Fibroblast of skin of scalp (primary cell): ENCODE results near the gene GBP3. TPM values are rescaled to one million over a fixed set of nuclear protein-coding genes. Genes with fewer than 3 reads are reported as not detected.
A peak's percentile ranks its signal among the peaks of the same experiment; 100 is the strongest.
"Not testable (repeated sequence)": the region's sequence is repeated elsewhere in the genome, so short reads cannot be mapped to it uniquely, and the experiment has no call there.

ENCODE experiments used
- DNase-seq: peaks from one replicate; pipeline ENCODE4 v3.0.0-alpha.2; 2013
- polyA plus RNA-seq, 2 experiments: library from polyadenylated mRNA; unstranded; fragments of 120-200 nt; gene quantifications; one replicate each; pipeline ENCODE4 v1.2.1, GENCODE V29; 2013; ENCODE audit not compliant: insufficient read length in 2 of 2

The GBP3 gene, protein sequence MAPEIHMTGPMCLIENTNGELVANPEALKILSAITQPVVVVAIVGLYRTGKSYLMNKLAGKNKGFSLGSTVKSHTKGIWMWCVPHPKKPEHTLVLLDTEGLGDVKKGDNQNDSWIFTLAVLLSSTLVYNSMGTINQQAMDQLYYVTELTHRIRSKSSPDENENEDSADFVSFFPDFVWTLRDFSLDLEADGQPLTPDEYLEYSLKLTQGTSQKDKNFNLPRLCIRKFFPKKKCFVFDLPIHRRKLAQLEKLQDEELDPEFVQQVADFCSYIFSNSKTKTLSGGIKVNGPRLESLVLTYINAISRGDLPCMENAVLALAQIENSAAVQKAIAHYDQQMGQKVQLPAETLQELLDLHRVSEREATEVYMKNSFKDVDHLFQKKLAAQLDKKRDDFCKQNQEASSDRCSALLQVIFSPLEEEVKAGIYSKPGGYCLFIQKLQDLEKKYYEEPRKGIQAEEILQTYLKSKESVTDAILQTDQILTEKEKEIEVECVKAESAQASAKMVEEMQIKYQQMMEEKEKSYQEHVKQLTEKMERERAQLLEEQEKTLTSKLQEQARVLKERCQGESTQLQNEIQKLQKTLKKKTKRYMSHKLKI
- polyA plus RNA-seq (2013, experiment 1 of 2; ENCODE audit: insufficient read length): 20.1 TPM
- polyA plus RNA-seq (2013, experiment 2 of 2; ENCODE audit: insufficient read length): 25.9 TPM

GRCh38 chr1:89022167-89022959 is at the start of gene GBP3:
GBP3 (minus strand) TSS chr1:89022866; CDS start chr1:89020721, 2,145 bp downstream.
- DNase-seq: peak; percentile 62

GRCh38 chr1:89070509-89070908 is 47.8 kb upstream of the GBP3 start:
- no peak for DNase-seq

DNA sequence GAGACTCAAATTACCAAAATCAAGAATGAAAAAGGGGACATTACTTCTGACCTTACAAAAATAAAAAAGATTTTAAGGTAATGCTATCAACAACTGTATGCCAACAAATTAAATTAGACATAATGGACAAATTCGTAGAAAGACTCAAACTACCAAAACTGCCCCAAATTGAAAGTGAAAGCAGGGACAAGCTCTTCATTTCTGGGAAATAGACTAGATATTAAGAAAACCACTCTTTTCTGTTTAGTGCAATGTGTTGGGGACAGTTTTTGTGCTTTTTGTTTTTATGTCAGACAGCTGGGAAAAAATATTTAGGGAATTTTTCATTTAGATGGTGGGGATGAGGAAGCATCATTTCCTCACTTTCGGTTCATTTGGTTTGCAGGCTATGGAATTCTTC is 47.3 kb upstream of the GBP3 start:
- DNase-seq: no peak

- peak; percentile 68 for DNase-seq
These were observed 45.6 kb upstream of the GBP3 start for GRCh38 chr1:89068291-89068690.

DNA sequence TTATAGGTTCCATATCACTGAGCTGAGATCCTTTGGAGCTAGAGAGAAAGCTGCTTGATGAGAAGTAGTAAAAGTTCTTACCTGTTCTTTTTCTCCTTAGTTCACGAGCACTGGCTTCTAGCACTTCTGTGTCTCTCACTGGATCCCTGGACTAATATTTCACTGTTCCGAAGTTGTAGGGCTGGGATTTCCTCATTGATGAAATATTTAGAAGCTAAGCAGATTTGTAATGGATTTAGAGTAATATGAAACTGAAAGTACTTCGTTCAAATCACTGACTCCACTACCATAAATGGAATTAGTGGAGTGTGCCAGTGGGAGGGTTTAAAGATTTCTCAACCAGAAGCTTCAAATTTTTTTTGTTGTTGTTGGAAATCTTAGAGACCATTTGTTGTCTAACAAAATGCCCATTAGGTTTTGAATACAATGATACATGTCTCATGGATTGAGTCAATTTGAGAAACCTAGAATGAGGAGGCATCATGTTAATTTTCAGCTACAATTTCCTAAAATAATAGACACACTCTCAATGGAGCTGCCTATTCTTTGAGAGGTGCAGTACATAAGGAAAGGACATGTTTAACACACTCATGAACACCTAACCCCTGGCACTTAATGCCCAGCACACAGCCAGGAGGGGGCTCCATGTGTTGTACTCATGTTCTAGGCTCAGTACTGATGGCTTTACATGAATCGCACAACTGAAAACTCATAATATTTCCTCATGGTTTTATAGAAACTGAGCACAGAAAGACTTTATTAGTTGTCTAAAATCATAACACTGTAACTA is 42.6 kb upstream of the GBP3 start, which contains the start of gene GBP1:
TSS of gene GBP1 (minus strand) at position 130 of the 790 bp plus-strand sequence. CDS start 1,974 bp downstream, outside the sequence.
- DNase-seq: peak; percentile 90

DNA sequence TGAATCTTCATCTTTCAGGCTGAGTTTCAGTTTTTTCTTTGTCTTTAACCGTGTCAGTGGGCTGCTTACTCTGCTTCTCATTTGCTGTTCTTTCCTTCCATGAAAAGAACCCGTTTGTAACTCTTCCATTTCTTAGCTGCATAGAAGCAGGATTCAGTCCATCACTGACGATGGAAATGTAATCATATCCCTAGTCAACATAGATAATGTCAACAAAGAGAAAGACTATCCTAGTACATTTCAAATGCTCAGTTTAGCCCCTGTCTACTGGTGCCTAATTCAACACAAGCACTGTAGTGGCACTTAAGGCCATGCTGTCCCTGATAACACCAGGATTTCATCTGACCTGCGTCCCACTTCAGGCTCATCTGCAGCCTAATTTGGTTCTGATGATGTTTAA is 42.0 kb upstream of the GBP3 start:
- no peak for DNase-seq

GRCh38 chr1:89063094-89063493 is 40.4 kb upstream of the GBP3 start:
- no peak for DNase-seq

- no peak for DNase-seq
These were observed 37.4 kb upstream of the GBP3 start for GRCh38 chr1:89060091-89060490.

DNA sequence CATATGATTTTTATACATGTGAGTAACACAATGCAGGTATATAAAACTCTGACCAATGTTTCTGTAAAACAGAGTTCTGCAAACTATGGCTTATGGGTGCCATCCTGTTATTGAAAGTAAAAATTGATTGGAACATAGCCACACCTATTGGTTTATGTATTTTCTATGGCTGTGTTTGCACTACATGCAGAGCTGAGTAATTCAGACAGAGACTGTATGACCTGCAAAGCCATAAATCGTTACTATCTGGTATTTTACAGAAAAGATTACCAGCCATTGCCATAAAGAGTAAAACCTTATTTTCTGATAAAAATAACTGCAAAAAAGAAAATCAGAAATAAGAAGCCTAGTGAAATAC is 29.3 kb upstream of the GBP3 start:
- DNase-seq: no peak

DNA sequence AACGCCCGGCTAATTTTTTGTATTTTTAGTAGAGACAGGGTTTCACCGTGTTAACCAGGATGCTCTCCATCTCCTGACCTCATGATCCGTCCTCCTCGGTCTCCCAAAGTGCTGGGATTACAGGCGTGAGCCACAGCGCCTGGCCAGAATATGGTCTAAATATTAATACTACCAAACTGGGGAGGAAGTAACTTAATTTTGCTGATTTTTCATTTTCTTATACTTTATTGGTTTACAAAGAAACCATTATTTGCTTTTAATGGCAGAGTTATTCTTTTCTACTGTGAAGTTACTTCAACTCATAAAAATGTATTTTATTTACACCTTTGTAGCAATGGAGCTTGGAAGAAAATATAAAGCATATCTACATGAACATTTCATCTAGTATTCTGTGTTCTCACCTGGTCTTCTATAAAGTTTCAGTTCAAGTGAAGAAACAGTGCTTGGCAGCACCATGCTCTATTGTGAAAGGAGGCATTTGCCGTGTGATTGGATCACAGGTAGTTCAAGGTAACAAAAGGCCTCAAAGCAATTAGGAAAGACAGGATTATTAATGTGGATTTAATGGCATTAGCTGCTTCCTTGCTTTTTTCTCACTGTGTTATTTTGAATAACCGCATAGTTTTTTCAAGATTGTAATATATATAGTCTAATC is 28.8 kb upstream of the GBP3 start:
- no peak for DNase-seq

- no peak for DNase-seq
These were observed 28.0 kb upstream of the GBP3 start for GRCh38 chr1:89050649-89051033.

DNA sequence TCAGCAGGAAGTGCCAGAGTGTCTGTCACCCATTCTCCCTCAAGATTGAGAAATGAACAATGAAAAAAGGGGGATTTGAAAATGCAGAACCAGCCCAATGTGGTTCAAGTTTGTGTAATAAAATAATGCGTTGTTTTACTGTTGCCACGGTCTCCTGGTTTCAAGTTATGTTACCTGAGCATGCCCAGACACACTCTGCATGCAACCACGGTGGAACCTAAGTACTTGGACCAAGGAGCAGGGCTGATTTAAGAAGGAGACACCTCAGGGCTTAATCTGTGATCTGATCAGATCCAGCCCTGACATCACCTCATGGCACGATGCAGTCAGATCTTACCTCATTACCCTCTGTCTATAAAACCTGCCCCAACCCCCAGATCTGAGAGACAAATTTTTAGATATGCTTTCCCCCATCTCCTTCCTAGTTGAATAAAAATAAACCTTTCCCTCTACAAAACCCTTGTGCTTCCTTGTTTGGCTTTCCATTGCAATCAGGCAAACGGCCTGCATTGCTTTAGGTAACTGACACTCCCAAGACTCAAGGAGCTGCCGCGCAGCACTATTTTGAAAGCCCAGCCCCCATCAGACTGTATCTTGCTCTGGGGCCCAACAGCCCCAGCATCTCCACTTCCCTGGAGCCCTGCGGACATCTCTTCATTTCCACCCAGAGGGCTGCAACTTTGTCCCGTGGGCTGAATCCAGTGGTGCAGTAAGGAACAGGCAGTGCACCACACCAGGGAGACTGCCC is 27.4 kb upstream of the GBP3 start:
- not testable (repeated sequence) for DNase-seq

GRCh38 chr1:89049187-89049586 is 26.5 kb upstream of the GBP3 start:
- DNase-seq: not testable (repeated sequence)

- peak; percentile 42 for DNase-seq
These were observed 25.1 kb upstream of the GBP3 start for GRCh38 chr1:89047734-89048133.

DNA sequence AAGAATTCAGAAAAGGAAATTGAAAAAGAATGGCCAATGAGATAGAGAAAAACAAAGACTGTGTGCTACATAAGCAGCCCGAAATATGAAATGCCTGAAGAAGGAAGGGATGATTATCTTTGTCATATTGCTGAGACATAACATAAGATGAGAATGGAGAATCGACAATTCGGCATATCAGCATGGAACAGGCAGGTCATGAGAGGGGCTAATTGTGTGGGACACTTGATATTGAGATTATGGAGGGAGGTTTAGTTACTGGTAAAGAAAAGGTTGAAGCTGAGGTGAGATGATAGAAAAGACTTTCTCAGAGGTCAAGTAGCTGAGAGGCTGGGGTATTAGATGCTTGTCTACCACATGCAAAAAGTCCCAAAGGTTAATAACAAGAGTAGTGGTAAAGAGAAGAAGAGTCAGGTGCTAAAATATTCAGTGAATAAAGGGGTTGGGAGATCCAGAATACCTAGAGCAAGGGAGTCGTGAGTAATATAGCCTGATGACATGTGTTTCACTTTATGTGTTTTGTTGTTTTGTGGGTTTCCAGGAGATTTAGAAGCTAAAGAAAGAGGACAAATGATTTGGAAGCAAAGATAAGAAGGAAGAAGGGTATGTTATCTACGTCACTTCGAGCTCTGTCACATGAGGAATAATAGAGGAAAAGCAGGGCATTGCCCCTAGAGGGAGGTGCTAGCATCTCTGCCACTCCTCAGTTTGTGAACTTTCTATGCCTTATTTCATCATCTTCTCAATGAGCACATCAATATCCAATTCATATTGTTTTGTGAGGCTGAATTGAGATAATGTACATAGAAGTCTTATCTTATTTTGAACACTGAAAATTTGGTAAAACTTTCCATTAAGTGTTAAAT is 23.9 kb upstream of the GBP3 start:
- not testable (repeated sequence) for DNase-seq

- DNase-seq: no peak
These were observed 22.5 kb upstream of the GBP3 start for GRCh38 chr1:89044970-89045721.

DNA sequence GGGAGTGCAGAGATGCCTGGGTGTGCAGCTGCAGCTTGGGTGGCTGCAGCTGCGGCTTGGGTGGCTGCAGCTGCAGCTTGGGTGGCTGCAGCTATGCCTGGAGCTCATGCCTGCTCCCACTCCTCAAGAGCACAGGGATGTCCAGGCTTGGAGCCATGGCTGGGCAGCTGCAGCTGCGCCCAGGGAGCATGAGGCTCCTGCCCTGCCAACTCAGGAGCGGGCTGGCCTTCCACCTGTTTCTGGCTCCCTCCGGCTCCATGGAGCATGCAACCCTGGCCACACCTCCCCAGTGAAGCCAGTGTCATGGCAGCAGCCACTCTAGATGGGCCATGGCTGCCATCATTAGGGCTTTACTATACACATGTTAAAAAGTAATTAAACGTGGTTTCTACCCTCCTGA is 21.3 kb upstream of the GBP3 start:
- DNase-seq: no peak

DNA sequence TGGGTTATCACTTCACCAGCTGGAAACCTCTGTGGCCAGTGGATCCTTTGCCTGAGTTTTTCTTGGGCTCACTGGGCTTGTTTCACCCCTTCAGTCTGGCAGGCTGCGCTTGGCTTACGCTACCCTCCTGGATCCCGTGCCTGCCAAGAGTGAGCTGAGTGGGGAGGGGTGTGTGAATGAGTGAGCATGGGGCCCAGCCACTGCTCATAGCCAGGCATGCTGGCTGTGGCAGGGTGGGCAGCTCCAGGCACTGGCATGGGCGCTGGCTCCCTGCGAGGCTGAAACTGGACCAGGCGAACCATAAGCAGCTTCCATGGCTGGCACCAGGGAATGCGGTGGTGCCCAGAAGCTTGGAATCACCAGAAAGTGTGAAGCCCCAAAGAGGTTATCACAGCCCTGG is 19.8 kb upstream of the GBP3 start:
- no peak for DNase-seq

DNA sequence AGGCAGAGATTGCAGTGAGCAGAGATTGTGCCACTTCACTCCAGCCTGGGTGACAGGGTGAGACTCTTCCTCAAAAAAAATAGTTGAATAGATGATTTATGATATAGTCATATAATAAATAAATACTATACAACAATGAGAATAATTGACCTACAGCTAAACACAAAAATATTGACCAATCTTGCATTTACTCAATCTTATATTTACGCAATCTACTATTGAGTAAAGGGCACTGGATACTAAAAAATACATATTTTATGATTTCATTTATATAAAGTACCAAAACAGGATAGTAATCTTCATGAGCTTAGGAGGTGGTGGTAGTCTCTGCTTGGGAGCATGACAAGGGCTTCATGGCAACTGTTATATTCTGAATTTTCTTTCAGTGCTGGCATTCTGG is 19.1 kb upstream of the GBP3 start:
- DNase-seq: no peak
